ENCODE results near the gene LRP8.
A peak's percentile ranks its signal among the peaks of the same experiment; 100 is the strongest.

Gene LRP8

DNA sequence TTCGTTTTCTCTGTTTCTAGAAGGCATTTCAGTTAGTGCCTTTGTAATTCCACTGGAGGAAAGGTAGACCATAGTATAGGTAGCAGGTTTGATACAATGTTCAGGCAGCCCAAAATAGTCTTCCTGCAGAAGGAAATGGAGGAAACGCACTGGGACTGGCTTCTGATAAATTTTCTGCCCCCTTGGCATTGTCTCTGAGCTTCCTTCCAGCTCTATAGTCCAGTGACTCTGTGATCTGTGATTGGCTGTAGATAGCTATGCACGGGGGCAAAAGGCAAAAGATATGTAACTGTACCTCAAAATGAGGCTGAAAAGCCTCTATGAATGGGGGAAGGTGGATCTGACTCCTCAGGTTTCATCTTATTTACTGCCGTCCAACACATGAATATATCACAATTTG is 83.7 kb downstream of the LRP8 start:
- H3K4me2 ChIP-seq, result peak overlapping the region; percentile 30
- TF ChIP-seq Cebpa-rat (IDR thresholded peaks at IDR 0.05), result no peak
- H3K36me3 ChIP-seq, result peaks cover 55% of the 10 kb centered on the region
- H3K4me3 ChIP-seq, result no peak overlapping the region
- no peaks in the 10 kb centered on the region for H3K27me3 ChIP-seq
- no peaks in the 10 kb centered on the region for H3K9me3 ChIP-seq
- H3K4me1 ChIP-seq, result peaks cover 34% of the 10 kb centered on the region
- no peak overlapping the region; the same call in 1 of the 2 replicates for H3K9ac ChIP-seq
- no peak overlapping the region for H3K27ac ChIP-seq
- no peaks in the 10 kb centered on the region for H4K20me1 ChIP-seq

DNA sequence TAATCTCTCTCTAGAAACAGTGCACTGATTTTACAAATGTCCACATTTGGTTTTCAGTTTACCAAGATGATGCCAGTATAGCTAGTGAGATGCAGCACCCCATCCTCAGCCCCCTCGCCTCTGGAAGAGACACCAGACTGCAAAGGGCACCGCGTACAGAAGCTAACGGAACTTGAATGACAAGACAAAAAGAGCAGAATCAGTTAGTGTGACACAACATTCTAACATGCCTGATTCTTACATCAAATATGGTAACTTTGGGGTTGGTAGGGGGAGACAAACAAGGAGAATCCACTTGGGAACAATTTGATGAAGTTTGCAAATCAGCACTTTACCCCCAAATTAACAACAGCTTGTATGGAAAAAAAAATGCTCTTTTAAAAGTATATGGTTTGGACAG is 85.5 kb downstream of the LRP8 start:
- no peak for TF ChIP-seq Cebpa-rat (IDR thresholded peaks at IDR 0.05)
- Histone ChIP-seq H4K20me1 (peaks cover 7% of the 10 kb centered on the region), H3K9me3 (no peaks in the 10 kb centered on the region), H3K4me1 (peaks cover 45% of the 10 kb centered on the region), H3K4me3 (no peak overlapping the region), H3K9ac (no peak overlapping the region), H3K27ac (no peak overlapping the region), H3K36me3 (peaks cover 37% of the 10 kb centered on the region), H3K27me3 (no peaks in the 10 kb centered on the region), H3K4me2 (no peak overlapping the region)

DNA sequence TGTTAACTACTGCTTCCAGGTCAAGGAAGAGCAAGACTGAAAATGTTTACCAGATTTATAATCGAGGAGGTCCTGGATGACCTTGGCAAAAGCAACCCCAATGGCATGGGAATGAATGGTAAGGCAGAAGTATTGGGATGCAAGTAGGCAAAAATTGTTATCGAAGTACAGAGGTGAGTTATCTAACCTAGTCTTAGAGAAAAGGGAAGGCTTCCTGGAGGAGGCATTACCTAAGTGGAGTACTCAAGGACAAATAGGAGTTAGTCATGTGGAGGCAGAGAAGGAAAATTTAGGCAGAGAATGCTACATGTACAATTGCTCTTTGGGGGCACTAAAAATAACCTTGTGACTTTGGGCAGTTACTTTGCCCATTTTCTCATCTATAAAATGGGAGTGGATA is 86.0 kb downstream of the LRP8 start:
- H3K4me3 ChIP-seq, result no peak overlapping the region
- H4K20me1 ChIP-seq, result peaks cover 13% of the 10 kb centered on the region
- H3K9ac ChIP-seq, result no peak overlapping the region
- TF ChIP-seq Cebpa-rat (IDR thresholded peaks at IDR 0.05), result no peak
- no peaks in the 10 kb centered on the region for H3K9me3 ChIP-seq
- no peak overlapping the region for H3K4me2 ChIP-seq
- peaks cover 32% of the 10 kb centered on the region for H3K36me3 ChIP-seq
- peaks cover 45% of the 10 kb centered on the region for H3K4me1 ChIP-seq
- H3K27me3 ChIP-seq, result no peaks in the 10 kb centered on the region
- no peak overlapping the region for H3K27ac ChIP-seq

DNA sequence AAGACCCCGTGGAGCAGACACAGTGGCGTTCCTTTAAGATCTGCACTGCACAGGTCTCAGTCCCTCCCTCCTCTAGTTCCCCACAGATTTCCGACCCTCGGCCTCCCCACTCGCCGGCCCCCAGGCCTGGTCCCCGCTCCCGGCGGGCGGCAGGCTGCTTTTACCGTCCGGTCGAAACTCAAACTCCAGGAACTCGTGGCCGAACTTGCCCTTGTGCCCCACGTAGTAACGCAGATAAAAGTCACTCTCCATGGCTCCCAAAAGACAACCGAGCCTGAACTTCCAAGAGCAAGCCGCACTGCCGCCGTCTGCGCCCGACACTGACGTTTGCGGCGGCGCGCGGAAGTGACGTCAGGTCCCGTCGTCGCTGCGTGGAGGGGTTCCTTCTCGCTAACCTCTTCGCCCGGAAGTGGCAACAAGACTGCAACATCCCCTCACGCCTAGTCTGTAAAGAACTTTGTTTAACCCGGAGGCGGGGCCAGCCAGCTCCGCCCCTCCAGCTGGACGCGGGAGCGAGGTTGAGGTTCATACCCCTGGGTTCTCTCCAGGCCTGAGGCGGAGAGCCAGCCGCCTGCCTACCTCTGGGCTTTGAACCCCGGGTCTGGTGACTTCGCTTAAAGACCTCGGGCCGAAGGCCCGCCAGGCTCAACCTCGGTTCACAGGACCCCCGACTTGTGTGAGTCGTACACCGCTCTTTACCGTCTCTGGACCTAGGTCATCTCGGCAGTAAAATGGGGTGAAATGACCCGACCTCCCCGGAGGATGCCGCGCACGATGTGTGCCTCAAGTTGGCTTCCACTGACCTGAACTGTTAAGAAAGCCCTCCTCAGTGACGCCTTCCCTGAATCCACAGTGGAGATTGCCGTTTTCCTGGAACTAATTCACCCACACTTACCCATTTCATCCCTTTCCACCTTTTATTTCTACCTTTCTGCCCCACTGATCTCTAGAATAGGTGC is 89.4 kb downstream of the LRP8 start, which contains the start of gene MAGOH:
TSS of gene MAGOH (minus strand) at position 322 of the 959 bp plus-strand sequence. CDS start at position 252, 70 bp downstream.
- peaks cover 30% of the 10 kb centered on the region for H3K4me1 ChIP-seq
- peak within 1 kb of the TSS; percentile 88 for H3K27ac ChIP-seq
- peak within 1 kb of the TSS; percentile 97 for H3K4me2 ChIP-seq
- peaks cover 33% of the 10 kb centered on the region for H3K36me3 ChIP-seq
- H3K27me3 ChIP-seq, result no peaks in the 10 kb centered on the region
- H3K9me3 ChIP-seq, result no peaks in the 10 kb centered on the region
- H3K9ac ChIP-seq, result peak within 1 kb of the TSS; percentile 96
- TF ChIP-seq Cebpa-rat (IDR thresholded peaks at IDR 0.05), result no peak
- peak within 1 kb of the TSS; percentile 97 for H3K4me3 ChIP-seq
- peaks cover 37% of the 10 kb centered on the region for H4K20me1 ChIP-seq

DNA sequence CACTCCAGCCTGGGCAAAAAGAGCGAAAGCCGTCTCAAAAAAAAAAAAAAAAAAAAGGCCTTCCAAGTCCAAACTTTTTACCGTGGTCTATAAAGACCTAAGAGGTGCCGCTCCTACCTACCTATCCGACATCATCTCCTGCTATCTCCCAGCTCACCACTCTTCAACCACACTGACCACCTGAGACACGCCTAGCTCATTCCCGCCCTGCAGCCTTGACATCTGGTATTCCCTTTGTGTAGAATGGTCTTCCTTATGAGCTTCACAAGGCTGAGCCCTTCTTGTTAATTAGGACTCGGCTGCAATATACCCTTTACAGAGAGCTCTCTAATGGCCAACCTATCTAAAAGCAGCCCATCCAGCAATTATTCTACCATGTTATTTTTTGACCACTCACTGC is 90.2 kb downstream of the LRP8 start:
- H3K9me3 ChIP-seq, result no peaks in the 10 kb centered on the region
- H4K20me1 ChIP-seq, result peaks cover 37% of the 10 kb centered on the region
- H3K9ac ChIP-seq, result peak overlapping the region; percentile 96
- no peaks in the 10 kb centered on the region for H3K27me3 ChIP-seq
- H3K27ac ChIP-seq, result peak overlapping the region; percentile 88
- peaks cover 30% of the 10 kb centered on the region for H3K4me1 ChIP-seq
- H3K4me2 ChIP-seq, result peak overlapping the region; percentile 97
- no peak for TF ChIP-seq Cebpa-rat (IDR thresholded peaks at IDR 0.05)
- peak overlapping the region; percentile 97 for H3K4me3 ChIP-seq
- H3K36me3 ChIP-seq, result peaks cover 41% of the 10 kb centered on the region

DNA sequence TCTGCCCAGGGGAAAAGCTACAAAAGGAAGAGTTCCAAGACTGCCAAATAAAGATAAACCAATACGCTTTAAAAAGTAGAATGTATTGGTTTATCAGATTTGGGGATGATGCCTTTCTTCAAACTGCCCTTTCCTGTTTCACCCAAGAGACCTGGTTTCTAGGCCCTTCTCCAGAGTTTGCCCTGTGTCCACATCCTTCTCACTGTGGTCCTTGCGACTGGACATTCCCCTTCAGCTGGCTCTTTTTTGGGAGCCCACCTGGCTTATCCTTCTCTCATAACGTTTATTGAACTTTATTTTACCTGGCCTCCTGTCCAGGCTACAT is 106.9 kb downstream of the LRP8 start:
- Histone ChIP-seq H3K4me3 (peak overlapping the region; percentile 83), H4K20me1 (no peaks in the 10 kb centered on the region), H3K36me3 (peaks cover 35% of the 10 kb centered on the region), H3K9ac (peak overlapping the region; percentile 95), H3K9me3 (no peaks in the 10 kb centered on the region), H3K27ac (peak overlapping the region; percentile 90), H3K4me2 (peak overlapping the region; percentile 91), H3K4me1 (peaks cover 20% of the 10 kb centered on the region), H3K27me3 (no peaks in the 10 kb centered on the region)
- no peak for TF ChIP-seq Cebpa-rat (IDR thresholded peaks at IDR 0.05)

DNA sequence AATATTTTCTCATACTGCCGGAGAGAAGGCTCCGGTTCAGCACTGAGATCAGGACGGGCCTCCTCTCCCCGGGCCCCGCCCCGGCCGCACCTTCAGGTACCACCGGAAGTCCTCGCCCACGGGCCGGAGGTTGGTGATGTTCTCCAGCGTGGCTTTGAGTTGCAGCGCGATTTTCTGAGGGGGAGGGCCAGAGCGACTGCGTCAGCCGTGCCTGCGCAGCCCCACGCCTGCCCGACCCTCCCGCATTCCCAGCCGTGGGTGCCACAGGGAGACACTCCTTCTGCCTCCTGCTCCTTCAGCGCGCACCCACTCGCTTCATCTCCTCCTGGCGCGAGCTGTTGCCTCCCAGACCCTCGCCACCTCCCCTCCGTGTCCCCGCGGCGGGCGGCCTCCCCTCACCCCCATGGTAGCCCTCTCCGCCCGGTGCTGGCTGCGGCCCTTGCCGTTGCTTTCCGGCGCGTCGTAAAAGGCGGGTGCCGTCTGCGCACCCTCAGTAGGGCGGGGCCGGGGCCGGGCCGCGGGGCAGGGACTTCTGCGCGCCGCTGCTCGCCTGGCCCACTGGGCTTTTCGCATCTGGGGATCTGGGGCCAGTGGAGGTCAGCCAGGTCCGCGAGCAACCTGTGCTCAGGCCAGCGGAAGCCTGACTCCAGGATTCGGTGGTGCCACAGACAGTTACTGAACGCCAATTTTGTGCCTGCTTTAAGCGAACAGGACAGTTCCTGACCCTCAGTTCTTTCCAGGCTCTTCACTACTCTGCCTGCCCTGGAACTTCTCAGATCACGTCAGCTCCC is 107.5 kb downstream of the LRP8 start, which contains the start of gene CZIB:
TSS of gene CZIB (minus strand) at position 464 of the 791 bp plus-strand sequence. CDS start at position 405, 59 bp downstream.
- Histone ChIP-seq H4K20me1 (no peaks in the 10 kb centered on the region), H3K4me3 (peak within 1 kb of the TSS; percentile 83), H3K9ac (peak within 1 kb of the TSS; percentile 95), H3K9me3 (no peaks in the 10 kb centered on the region), H3K4me2 (peak within 1 kb of the TSS; percentile 91), H3K27ac (peak within 1 kb of the TSS; percentile 90), H3K27me3 (no peaks in the 10 kb centered on the region), H3K36me3 (peaks cover 35% of the 10 kb centered on the region), H3K4me1 (peaks cover 20% of the 10 kb centered on the region)
- no peak for TF ChIP-seq Cebpa-rat (IDR thresholded peaks at IDR 0.05)

DNA sequence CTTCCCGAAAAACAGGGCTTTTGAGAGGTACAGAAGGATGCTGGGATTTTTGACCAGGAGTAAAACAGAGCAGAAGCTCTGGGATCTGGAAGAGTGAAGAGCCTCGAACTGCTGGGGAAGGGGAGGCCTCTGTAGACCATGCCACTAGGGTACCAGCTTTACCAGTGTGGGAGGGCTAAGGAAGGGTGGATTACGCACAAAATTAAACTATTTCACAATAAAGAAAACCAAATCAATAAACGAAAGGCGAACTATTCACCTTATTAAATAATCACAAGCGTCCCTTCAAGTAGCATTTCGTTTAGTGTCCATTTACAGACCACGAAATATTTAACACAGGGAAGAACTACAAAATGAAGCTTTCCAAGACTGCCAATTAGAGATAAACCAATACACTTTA is 108.2 kb downstream of the LRP8 start:
- no peaks in the 10 kb centered on the region for H3K9me3 ChIP-seq
- peak overlapping the region; percentile 91 for H3K4me2 ChIP-seq
- H3K4me3 ChIP-seq, result peak overlapping the region; percentile 83
- H3K27ac ChIP-seq, result peak overlapping the region; percentile 90
- H3K9ac ChIP-seq, result peak overlapping the region; percentile 95
- H3K36me3 ChIP-seq, result peaks cover 40% of the 10 kb centered on the region
- H3K4me1 ChIP-seq, result peaks cover 20% of the 10 kb centered on the region
- H3K27me3 ChIP-seq, result no peaks in the 10 kb centered on the region
- H4K20me1 ChIP-seq, result no peaks in the 10 kb centered on the region
- TF ChIP-seq Cebpa-rat (IDR thresholded peaks at IDR 0.05), result no peak

DNA sequence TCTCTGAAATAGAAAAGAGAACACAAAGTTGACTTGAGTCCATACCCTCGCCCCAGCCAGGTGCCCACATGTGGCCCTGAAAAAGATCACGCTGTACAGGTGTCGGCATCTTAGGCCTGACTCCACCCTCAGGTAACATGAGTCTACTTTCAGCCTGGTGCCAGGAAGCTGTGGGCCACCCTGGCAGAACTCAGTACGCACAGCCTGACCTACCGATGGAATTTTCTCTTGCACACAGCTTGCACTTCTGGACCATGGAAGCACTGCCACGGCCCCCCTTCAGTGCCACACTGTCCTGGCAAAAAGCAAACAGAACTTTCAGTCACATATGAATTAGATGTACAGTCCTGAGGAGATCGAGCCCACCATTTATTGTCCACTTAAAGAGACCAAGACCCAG is 109.7 kb downstream of the LRP8 start:
- no peak overlapping the region for H3K4me3 ChIP-seq
- H3K4me2 ChIP-seq, result no peak overlapping the region
- no peaks in the 10 kb centered on the region for H3K27me3 ChIP-seq
- H3K9me3 ChIP-seq, result no peaks in the 10 kb centered on the region
- H3K9ac ChIP-seq, result no peak overlapping the region
- H4K20me1 ChIP-seq, result no peaks in the 10 kb centered on the region
- no peak for TF ChIP-seq Cebpa-rat (IDR thresholded peaks at IDR 0.05)
- peaks cover 55% of the 10 kb centered on the region for H3K36me3 ChIP-seq
- no peak overlapping the region for H3K27ac ChIP-seq
- H3K4me1 ChIP-seq, result peaks cover 20% of the 10 kb centered on the region
